Measurements from ENCODE around the gene CEP83. TPM values are rescaled to one million over a fixed set of nuclear protein-coding genes. Genes with fewer than 3 reads are reported as not detected.

CEP83 gene, protein sequence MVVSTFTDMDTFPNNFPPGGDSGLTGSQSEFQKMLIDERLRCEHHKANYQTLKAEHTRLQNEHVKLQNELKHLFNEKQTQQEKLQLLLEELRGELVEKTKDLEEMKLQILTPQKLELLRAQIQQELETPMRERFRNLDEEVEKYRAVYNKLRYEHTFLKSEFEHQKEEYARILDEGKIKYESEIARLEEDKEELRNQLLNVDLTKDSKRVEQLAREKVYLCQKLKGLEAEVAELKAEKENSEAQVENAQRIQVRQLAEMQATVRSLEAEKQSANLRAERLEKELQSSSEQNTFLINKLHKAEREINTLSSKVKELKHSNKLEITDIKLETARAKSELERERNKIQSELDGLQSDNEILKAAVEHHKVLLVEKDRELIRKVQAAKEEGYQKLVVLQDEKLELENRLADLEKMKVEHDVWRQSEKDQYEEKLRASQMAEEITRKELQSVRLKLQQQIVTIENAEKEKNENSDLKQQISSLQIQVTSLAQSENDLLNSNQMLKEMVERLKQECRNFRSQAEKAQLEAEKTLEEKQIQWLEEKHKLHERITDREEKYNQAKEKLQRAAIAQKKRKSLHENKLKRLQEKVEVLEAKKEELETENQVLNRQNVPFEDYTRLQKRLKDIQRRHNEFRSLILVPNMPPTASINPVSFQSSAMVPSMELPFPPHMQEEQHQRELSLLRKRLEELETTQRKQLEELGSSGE
- 8.0 TPM in 2 replicates for total RNA-seq

GRCh38 chr12:94459728-94460615, at the start of gene CEP83:
Gene CEP83 (minus strand): TSS chr12:94459867. CDS start chr12:94412490, 47,377 bp downstream.

Other genes with a start within 250 kb of the CEP83 start
- gene TMCC3, start 190.7 kb upstream of the CEP83 start, total RNA-seq, result 6.0 and 7.6 TPM in 2 replicates

Measured in airway epithelial cell (primary cell).